Activated naive CD4-positive, alpha-beta T cell treated with Interleukin-2 at 50 U/mL for 16 hours (primary cell): ENCODE data around the gene GDF11.
A peak's percentile ranks its signal among the peaks of the same experiment; 100 is the strongest.

Source experiments
- DNase-seq: peaks from one replicate; pipeline ENCODE4 v3.0.0-alpha.2; 2020

The GDF11 gene

DNA sequence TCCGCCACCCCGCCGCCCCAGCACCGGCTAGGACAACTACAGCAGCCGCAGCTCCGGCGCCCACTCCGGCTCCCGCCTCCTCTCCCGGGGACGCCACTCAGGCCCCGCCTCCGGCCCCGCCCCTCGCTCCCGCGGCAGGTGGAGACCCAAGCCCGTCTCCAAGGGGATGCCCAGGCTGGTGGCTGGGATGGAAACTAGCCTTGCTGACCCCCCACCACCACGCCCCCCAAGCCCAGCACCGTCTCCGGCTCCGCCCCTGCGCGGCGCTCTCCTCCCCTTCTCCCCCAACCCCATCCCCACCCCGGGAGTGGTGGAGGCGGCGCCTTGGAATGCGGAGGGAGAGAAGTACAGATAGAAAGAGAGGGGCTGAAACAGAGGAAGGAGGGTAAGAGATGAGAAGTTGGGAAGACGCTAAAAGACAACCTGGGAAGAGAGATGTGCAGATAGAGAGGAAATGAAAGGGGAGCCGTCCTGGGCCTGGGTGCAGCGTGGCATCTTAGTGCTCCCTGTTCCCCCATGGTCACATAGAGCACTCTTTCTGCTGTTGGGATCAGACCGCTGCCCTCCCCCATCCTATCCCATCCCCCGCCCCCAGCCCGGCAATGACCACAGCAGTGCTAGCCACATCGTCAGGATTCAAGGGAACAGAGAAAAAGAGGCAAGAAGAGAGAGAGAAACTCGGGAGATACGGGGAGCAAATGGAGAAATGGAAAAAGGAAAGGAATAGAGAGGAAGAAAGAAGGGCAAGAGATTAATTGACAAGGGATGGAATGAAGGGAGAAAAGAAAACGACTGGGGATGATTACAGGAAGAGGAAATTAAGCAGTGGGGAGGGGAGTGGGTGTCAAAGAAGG is 34.9 kb upstream of the GDF11 start, which contains the start of gene ITGA7:
Gene ITGA7, minus strand, starts transcription at position 64 of the 854 bp plus-strand sequence. CDS start 222 bp downstream, outside the sequence.
- DNase-seq = peak; percentile 69

DNA sequence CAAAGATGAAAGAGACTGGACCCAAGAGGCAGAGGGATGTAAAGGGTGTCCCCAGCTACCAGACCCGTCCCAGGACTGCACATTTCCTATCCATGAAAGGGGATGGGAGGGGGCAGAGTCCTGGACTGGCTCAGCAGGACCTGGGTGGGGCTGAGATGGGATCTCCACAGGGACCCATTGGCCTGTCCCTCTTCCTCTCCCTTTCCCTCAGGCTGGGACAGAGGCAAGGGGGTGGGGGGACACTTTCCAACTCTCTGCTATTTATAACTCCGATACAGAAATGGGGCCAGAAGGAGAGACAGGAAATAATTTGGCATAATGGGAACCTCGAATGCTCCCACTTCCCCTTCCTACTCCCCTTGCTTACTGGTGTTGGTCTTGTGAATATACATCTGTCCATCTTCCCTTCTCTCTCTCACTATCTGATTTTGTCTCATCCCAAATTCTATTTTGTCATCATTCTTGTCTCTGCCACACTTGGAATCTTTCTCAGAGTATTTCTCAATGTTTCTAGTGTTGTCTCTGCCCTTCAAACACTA is 34.2 kb upstream of the GDF11 start:
- no peak for DNase-seq

DNA sequence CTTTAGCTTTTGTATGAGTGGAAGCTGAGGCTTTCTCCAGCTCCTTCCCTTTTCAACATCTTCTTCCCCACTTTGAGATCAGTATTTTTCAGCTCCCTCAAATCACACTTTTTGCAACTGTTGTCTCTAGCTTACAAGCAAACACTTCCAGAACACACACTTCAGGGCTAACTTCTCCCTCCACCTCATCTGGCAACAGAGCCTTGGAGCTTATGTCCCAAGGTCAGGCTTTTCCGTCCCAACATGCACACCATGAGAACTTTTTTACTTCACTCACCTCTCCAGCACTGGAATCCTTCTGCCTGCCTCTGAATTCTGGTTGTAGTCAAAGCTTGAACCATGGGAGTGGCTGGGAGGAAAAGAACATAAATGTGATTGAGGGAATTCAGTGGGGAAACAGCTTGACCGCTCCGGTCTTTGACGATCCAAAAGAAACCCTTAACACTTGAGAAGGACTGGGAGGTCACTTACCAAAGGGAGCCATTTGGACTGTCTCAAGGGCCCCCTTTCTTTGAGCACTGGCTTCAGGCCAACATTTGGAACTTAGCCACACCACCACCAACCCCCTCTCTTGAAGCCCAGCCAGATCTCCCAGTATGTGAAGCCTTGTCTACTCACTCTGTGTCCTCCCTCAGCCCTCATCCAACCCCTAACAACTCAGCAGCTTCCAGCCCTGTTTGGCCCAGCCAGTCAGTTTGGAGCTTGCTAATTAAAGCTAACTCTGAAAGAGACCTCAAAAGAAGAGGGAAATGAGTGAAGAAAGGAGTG is 31.0 kb upstream of the GDF11 start:
- no peak for DNase-seq

DNA sequence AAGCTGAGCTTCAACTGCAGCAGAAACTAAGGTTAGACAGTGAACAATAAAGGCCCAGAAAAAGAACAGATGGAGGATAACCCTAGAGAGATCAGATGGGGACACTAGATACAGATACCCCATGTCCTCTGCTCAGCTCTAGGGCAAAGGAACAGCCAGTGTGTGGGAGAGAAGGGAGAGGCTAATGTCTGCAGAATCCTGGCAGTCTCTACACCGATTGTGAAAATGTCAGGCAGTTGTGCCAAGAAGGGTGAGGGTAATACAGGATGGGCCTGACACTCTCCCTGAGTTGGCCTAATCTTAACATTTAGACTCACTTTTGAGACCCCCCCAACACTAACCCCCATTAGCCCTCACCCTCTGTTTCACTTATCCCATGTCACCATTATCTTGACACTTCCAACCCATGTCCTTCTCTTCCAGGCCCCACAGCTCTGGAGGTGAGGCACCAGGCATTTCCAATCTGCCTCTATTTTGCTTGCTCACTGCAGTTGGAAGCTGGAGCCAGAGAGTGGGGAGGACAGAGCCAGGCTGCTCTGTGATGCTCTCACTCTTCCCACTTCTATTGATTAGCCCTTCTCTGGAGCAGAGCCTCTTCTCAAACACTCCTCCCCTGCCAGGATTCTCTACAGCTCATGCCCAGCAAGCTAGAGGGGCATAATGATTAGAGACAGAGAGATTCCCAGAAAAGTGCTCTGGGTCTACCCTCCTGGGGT is 30.1 kb upstream of the GDF11 start:
- DNase-seq = no peak

DNA sequence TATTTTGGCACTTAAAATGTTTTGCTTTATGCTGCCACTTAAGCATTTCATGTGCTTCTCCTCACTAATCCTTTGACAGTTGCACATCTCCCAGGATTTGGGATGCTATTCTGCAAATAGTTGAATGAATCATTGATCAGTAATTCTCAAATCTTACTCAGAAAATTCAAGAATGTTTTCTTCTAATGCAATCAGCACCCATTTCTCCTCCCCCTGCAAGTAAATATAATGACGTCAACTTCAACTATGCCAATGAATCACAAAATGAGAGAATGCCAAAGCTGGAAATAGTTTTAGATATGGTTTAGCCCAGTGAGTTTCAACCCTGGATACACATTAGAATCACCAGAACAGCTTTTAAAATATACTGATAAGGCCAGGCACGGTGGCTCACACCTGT is 29.2 kb upstream of the GDF11 start:
- no peak for DNase-seq

DNA sequence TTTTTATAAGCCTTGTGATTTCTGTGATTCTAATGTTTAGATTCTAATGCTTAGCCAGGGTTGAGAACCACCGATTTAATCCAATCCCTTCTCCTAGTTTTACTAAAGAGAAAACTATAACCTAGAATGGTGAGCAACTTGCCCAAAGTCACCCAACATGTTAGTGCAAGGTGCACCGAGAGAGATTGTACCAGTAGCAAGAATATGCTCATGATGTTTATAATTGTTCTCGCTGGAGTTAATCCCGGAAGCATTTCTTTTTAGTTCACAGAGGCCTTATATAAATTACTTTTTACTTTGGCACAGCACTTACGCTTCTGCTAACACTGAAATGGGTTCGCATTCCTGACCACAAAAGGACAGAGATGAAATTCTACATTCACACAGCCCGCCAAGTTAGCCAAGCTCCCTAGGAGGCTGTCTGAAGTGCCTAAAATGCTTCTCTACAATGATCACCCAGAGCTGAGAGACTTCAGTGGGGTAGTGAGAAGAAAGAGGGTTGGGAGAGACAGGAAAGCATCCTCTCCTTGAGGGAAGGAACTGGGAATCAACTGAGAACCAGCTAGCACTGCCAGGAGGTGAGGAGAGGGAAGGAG is 27.7 kb upstream of the GDF11 start:
- no peak for DNase-seq

DNA sequence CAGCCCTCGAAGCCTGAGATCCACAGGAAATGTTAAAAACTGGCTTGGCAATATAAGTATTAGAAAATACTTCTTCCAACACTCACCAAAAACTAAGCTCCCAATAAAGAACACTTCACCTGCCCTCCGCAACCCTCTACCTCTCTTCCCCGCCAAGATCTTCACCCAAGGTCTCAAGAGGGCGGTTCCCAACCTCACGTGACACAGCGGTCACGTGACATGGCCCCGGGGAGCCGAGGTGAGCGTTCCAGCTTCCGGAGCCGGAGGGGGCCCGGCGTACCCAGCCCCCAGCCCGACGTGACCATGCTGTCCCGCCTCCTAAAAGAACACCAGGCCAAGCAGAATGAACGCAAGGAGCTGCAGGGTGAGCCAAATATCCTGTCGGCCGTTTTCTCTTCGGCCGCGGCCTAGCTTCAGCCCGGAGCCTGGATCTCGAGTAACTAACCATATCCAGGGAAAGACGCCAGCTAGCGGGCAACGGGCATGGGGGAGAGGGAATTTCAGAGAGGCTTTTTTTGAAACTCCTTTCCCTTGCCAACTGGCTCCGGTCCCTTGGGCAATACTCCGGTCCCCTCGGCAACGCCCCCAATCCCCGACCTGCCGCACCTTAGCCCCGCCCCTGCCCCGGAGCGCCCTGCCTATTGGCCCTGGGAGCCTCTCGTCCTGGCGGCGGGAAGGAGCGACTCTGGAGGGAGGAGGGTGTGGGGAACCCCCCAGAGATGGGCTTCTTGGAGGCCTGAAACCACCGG is 26.9 kb upstream of the GDF11 start, which contains the start of gene BLOC1S1:
Gene BLOC1S1, plus strand, starts transcription at position 214 of the 749 bp plus-strand sequence. Its CDS starts 6 bp downstream, at position 220.
- DNase-seq = peak; percentile 94

DNA sequence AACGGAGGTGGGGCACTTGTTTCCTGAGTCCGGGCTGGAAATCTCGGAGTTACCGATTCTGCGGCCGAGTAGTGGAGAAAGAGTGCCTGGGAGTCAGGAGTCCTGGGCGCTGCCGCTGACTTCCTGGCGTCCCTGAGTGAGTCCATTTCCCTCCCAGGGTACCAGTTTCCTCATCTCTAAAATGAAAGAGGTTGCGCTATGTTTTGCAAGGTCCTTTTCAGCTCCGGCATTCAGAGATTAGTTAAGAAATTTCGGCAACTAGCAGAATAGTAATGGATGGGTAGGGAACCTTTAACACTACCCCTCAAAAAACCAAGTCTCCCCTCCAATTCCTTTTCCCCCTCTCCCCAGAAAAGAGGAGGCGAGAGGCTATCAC is 26.4 kb upstream of the GDF11 start:
- DNase-seq = no peak

DNA sequence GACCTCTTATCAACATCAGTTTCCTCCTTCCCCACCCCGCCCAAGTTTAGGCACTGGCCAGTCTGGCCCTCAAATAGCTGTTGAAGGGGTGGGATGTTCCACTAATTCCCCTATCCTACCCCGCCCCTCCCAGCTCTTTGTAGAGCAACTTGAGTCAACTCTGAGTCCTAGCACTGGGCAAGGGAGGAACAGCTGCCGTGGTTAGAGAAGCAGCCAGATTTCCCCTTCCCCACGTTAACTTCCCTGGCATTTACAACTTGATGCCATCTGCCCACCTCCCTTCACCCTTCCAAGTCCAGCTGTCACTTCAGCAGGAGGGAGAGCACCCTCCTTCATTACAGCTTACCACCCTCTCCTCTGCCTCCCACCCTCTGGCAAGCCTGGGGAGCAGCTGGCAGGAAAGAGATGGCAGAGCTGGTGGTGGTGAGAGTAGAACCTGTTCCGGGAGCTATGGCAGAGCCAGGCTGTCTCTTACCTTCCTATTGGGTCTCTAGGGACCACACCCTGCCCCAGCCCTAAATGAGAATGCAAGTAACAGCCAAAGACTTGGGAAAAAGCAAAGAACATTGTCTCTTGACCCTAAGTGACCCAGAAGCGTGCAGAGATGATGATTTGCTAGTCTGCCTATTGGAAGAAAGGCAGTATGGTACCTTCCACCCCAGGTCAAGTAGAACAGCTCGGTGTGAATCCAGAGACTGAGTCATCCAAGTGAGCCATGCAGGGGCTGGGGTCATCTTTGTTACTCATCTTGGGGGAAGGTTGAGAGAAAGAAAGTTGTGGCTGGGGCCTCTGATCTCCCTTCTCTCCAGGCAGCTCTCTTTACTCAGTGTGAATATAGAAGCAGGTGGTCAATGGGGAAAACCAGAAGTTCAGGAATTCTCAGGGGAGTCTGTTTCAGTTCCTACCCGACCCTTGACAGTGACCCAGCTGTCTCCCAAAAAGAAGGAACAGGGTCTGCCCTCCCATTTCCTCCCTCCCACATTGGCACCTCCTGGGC is 25.6 kb upstream of the GDF11 start:
- DNase-seq = peak; percentile 17

DNA sequence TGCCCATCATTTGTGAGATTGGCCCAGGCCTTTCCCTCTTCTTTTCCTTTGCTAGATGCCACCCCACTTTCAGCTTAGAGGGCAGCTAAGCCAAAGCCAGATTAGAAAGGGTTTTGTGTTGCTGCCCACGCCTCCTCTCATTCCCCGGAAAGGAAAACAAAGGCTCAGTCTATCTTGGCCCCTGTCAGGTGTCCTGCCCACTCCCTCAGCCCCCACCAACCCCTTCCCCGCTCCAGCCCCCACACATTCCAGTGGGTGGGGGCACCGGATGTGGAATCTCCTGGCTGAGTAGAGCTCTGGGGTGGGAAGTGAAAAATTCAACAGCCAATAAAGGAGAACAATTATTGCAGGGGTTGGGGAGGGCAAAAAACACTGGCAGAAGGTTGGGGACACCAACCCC is 24.9 kb upstream of the GDF11 start:
- no peak for DNase-seq

DNA sequence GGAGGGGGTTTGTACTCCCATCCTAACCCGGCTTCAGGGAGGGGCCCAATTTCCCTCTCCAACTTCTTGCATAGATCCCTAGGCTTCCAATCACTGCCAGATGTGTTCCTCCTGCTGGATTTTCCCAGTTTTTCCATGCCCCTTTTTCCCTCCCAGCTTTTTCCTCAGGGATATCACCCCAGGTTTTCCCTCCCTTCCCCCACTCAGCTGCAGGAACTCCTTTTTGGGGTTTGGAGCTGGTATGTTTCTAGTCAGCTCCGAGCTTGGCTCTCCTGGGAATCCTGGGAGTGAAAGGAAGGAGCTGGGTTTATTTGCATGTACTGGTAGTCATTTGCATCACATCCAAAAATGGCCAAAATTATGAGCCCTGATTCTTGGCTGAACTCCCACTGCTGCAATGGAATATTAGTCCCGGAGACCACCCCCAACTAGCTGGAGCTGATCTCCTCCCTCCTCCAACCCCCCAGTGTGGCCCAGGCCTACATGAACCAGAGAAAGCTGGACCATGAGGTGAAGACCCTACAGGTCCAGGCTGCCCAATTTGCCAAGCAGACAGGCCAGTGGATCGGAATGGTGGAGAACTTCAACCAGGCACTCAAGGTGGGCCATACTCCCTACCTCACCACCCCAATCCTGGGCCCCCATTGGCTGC is 24.2 kb upstream of the GDF11 start:
- no peak for DNase-seq

DNA sequence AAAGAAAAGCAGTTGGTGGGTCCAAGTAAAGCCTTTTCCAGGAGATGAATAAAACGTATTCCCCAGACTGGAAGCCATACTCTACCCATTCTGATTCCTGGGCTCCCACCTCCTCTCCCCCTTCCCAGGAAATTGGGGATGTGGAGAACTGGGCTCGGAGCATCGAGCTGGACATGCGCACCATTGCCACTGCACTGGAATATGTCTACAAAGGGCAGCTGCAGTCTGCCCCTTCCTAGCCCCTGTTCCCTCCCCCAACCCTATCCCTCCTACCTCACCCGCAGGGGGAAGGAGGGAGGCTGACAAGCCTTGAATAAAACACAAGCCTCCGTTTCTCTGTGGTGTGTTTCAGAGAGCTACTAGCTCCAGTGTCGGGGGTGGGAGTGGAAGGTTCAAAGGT is 23.6 kb upstream of the GDF11 start:
- DNase-seq = no peak

DNA sequence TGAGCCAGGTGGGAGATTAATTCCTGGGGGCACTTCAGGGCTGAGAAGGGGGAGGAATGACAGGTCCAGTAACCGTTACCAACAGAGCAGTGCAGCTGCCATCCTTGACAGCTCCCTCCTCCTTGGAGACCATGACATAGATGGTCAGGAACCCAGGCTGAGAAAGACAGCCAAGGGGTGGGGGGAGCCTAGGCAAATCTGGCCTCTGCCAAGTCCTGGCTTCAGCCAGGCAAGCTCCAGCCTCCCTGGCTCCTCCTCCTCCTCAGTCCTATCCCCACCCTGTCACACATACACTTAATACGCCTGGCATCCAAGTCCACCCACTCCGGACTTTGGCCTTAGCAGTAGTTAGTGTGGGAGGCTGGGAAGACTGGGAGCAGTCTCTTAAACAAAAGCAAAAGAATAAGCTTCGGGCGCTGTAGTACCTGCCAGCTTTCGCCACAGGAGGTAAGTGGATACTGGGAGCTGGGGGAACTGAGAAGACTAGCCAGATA is 22.8 kb upstream of the GDF11 start, which contains the start of gene RDH5:
Gene RDH5, plus strand, starts transcription at position 323 of the 494 bp plus-strand sequence. CDS start 792 bp downstream, outside the sequence.
- no peak for DNase-seq

DNA sequence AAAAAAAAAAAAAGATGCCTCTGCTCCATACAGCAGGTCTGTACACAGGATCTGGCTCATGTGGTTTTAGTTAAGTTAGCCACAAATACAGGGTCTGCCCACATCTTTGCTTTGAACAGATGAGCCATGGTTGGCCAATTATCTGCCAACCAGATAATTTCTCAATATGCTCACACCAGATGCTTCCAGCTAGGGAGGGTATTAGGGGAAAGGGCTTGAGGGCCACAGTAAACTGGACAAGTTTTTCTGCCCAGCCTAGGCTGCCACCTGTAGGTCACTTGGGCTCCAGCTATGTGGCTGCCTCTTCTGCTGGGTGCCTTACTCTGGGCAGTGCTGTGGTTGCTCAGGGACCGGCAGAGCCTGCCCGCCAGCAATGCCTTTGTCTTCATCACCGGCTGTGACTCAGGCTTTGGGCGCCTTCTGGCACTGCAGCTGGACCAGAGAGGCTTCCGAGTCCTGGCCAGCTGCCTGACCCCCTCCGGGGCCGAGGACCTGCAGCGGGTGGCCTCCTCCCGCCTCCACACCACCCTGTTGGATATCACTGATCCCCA is 22.0 kb upstream of the GDF11 start:
- no peak for DNase-seq

DNA sequence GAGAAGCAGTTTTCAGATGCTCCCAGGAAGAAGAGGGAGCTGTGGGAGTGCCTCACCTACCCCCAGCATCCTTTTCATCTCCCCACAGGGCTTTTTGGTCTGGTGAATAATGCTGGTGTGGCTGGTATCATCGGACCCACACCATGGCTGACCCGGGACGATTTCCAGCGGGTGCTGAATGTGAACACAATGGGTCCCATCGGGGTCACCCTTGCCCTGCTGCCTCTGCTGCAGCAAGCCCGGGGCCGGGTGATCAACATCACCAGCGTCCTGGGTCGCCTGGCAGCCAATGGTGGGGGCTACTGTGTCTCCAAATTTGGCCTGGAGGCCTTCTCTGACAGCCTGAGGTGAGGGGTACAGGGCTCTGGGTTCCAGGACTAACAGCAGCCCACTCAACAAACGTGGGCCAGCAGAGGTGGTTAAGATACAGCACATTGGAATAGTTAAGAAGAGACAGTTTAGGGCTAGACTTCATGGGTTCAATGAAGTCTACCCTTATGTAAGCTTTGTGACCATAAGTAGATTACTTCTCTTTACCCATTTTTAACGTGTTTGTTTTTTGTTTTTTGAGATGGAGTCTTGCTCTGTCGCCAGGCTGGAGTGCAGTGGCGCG is 21.2 kb upstream of the GDF11 start:
- DNase-seq = no peak

DNA sequence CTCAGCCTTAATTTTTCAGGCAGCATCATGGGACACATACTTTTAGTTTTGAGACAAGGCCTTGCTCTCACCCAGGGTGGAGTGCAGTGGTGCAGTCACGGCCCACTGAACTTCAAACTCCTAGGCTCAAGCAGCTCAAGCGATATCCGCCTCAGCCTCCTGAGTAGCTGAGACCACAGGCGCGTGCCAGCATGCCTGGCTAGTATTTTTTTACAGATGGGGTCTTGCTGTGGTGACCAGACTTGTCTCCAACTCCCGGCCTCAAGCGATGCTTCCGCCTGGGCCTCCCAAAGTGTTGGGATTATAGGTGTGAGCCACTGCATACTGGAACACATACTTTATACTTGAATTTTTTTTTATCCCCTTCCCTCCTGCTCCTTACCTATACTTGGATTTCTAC is 20.0 kb upstream of the GDF11 start:
- no peak for DNase-seq

DNA sequence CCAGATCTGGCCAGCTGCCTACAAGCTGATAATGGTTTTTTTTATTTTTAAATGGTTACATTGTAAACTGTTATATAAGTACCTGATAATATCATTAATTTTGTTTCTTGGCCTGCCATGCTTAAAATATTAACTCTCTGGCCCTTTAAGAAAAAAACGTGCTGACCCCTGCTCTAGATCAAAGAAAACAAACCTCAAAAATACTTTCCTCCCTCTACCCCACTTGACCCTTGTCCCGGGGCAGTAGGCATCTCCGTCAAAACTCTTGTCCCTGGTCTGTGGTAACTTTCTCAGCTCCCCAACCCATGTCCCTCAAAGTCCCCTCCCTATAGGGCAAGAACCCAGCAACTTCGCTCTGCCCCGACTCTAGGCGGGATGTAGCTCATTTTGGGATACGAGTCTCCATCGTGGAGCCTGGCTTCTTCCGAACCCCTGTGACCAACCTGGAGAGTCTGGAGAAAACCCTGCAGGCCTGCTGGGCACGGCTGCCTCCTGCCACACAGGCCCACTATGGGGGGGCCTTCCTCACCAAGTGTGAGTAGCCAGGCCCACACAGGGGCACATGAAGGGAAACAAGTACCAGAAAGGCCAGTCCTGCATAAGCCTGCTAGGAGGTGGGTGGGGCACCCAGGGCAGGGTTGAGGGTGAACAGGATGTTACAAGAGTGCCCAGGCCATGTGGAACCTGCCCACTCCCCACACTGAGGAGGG is 19.3 kb upstream of the GDF11 start:
- DNase-seq = no peak
